Activated CD4-positive, alpha-beta T cell treated with anti-CD3 and anti-CD28 coated beads for 36 hours (primary cell): ENCODE measurements around the gene ANKH. TPM values are rescaled to one million over a fixed set of nuclear protein-coding genes. Genes with fewer than 3 reads are reported as not detected.

Source experiments
- ATAC-seq: fragments of 200-7000 bp; cut with Tn5 transposase; one replicate; pipeline ENCODE4 v1.10.0; 2021; ENCODE audit warnings: mild to moderate bottlenecking, moderate library complexity
- CTCF ChIA-PET: fragments of 350-600 bp; sonication (Branson Sonifier 250); formaldehyde crosslinking; loops from one replicate; lab custom pipeline; 2021; ENCODE audit warnings: antibody characterized with exemption; lab: Charles Lee
- POLR2A ChIA-PET: fragments of 350-600 bp; sonication (Branson Sonifier 250); formaldehyde crosslinking; loops from one replicate; lab custom pipeline; 2021; ENCODE audit warnings: antibody characterized with exemption, inconsistent platforms; lab: Charles Lee
- DNase-seq: peaks from one replicate; pipeline ENCODE4 v3.0.0-alpha.2; 2020
- H3K27ac Mint-ChIP-seq: one replicate; pipeline ENCODE4 v1.8.0; 2021; ENCODE audit warnings: mixed read lengths
- H3K27me3 Mint-ChIP-seq: one replicate; pipeline ENCODE4 v1.8.0; 2021; ENCODE audit warnings: mixed read lengths
- H3K36me3 Mint-ChIP-seq: one replicate; pipeline ENCODE4 v1.8.0; 2021; ENCODE audit warnings: low read depth, mixed read lengths
- H3K4me1 Mint-ChIP-seq: one replicate; pipeline ENCODE4 v1.8.0; 2021; ENCODE audit warnings: mixed read lengths
- H3K4me3 Mint-ChIP-seq: one replicate; pipeline ENCODE4 v1.8.0; 2021; ENCODE audit warnings: mild to moderate bottlenecking, moderate library complexity, mixed read lengths
- H3K9me3 Mint-ChIP-seq: one replicate; pipeline ENCODE4 v1.8.0; 2021; ENCODE audit warnings: low read depth, mixed read lengths
- intact Hi-C, 2 experiments: fragments of 100-400 bp; cut with DNase I in 1 of 2; cut with micrococcal nuclease in 1 of 2; formaldehyde crosslinking; loops; one replicate each; pipeline versions ENCODE4 v1.14.2 to v1.15.1; 2022 to 2024; cut with DNase I, micrococcal nuclease
- total RNA-seq, 2 experiments: library from RNA; stranded (reverse); gene quantifications; one replicate each; pipeline ENCODE4 v1.2.3, GENCODE V29; 2021

ANKH gene
- total RNA-seq, 2 experiments from 2014 or later: 72.8 to 76.4 TPM

DNA sequence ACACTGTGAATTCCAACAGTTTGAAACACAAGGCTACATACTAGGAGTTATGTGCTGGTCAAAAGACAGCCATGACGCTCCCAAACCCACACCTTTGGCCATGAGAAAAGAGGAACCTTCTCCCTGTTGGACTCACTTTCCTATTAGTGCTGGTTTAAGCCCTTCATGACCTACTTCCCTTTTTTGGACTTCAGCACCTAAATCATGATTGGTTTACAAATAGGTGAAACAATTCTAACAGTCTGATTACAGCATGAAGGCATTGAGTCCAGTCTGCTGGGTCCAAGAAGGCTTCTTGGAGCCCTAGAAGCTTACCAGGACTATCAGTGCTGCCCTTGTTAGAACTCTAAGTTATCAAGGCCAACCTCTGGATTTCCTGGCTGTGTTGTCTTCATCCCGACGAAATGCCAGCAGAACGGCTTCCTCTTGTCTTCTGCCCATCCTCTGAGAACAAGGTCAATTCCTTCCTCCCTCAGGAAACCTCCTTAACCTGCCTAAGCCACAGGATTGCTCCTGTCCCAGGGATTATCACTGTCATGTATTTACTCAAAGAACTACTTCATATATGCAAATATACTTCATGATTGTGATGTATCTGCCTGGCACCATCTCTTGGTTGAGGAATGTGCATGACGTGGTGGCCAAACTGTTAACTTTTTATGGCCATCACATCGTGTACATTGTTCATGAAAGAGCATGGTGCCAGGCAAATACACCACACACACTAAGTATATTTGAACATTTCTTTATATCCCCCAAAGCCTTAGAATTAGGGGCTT, 83.6 kb downstream of the ANKH start:
- no peak overlapping the region for H3K27ac Mint-ChIP-seq
- H3K27me3 Mint-ChIP-seq: no peaks in the 10 kb centered on the region
- no peaks in the 10 kb centered on the region for H3K9me3 Mint-ChIP-seq
- intact Hi-C loops: no loop called here
- no peak for ATAC-seq
- no peak for DNase-seq
- peaks cover 15% of the 10 kb centered on the region for H3K36me3 Mint-ChIP-seq
- H3K4me1 Mint-ChIP-seq: peaks cover 59% of the 10 kb centered on the region
- H3K4me3 Mint-ChIP-seq: no peak overlapping the region
- ChIA-PET CTCF (no interaction called here), POLR2A (no interaction called here)

DNA sequence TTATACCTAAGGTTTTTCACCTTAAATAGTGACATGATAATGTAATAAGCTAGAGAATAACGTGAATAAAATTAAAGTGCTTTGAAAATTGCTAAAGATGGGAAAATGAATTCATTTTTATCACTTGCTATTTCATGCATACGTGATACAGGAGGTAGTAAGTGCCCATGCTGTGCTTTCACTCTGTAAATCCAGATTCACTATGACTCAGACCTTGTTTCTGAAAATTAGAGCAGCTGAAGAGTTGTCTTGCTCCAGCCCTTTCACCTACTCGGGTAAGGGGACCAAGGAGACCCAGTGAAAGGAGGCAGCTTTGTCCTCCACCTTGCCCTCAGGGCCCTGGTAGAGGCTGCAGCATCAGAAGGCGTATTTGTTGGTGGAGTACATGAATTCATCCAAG, 87.9 kb downstream of the ANKH start:
- peaks cover 24% of the 10 kb centered on the region for H3K36me3 Mint-ChIP-seq
- CTCF ChIA-PET: interaction anchor here (0.6 to 1.0 kb wide), 2 partner anchors 33 to 220 kb away, joined by 3 to 4 read pairs; no protein-coding TSS in a partner anchor
- intact Hi-C loops: no loop called here
- H3K27me3 Mint-ChIP-seq: no peaks in the 10 kb centered on the region
- peak; percentile 90 for ATAC-seq
- POLR2A ChIA-PET: no interaction called here
- DNase-seq: no peak
- H3K4me1 Mint-ChIP-seq: peaks cover 54% of the 10 kb centered on the region
- no peaks in the 10 kb centered on the region for H3K9me3 Mint-ChIP-seq
- H3K27ac Mint-ChIP-seq: no peak overlapping the region
- no peak overlapping the region for H3K4me3 Mint-ChIP-seq

DNA sequence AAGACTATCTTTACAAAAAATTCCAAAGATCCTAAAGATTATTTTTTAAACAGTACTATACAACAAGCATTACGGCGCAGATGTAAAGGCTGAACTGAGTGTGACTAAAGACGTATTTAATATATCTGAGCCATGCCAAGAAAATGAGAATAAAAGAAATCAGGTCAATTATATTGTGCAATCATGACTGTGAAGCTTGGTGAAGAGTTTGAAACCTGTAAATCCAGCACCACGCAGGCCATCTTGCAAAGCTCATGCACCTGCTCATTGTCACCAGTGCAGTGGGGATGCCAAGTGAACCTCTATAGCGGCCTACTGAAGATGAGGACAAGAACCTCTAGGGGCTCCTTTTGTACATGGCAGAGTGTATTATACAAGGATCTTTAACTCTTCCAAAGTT, 89.0 kb downstream of the ANKH start:
- Mint-ChIP-seq H3K4me1 (peaks cover 55% of the 10 kb centered on the region), H3K36me3 (peaks cover 24% of the 10 kb centered on the region), H3K27me3 (no peaks in the 10 kb centered on the region), H3K9me3 (no peaks in the 10 kb centered on the region), H3K27ac (peak overlapping the region; percentile 45), H3K4me3 (no peak overlapping the region)
- intact Hi-C loops: no loop called here
- POLR2A ChIA-PET: no interaction called here
- DNase-seq (no peak), ATAC-seq (no peak)
- CTCF ChIA-PET: interaction anchor here (0.7 to 0.9 kb wide), 2 partner anchors 11 to 20 kb away, joined by 3 read pairs; no protein-coding TSS in a partner anchor

DNA sequence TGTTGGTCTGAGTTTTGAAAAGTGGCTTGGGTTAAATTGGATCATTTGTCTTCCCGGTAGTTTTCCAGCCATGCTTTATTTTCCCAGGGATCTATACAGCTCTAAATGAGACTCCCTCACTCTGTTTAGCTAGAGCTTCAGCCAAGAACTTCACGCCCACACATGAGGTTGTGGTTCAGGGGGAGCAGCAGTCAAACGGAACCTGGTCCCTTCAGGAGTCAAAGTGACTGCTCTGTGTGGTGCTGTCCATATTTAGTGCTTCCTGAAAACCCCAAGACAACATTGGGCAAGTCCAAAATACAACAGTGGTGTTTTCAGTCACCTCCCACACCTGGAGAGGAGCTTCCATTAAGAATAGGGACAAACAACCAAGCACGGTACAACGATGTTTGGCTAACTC, 90.5 kb downstream of the ANKH start:
- POLR2A ChIA-PET: no interaction called here
- peak overlapping the region; percentile 45 for H3K27ac Mint-ChIP-seq

DNA sequence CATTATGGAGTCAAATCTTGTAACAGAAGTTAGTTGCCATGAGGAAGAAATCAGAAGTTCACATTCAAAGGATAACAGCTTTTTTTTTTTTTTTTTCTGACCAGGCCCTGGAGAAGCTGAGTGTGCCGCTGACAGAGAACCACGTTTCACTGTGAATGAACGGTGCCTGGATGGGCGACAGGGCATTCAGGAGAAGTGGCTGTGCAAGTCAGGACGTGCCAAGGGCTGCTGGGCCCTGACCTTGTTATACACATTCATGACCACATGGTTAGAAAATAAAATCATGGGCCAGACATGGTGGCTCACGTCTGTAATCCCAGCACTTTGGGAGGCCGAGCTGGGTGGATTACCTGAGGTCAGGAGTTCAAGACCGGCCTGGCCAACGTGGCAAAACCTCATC, 91.6 kb downstream of the ANKH start:
- CTCF ChIA-PET: interaction anchor here (0.6 kb wide), 1 partner anchor 132 kb away, joined by 3 read pairs; no protein-coding TSS in a partner anchor
- ATAC-seq (no peak), DNase-seq (no peak)
- Mint-ChIP-seq H3K36me3 (peaks cover 20% of the 10 kb centered on the region), H3K27ac (no peak overlapping the region), H3K4me3 (no peak overlapping the region), H3K27me3 (no peaks in the 10 kb centered on the region), H3K9me3 (no peaks in the 10 kb centered on the region), H3K4me1 (peaks cover 49% of the 10 kb centered on the region)
- intact Hi-C loops: no loop called here
- POLR2A ChIA-PET: no interaction called here

More for the DNA sequence above, 90.5 kb downstream of the ANKH start:
- Mint-ChIP-seq H3K4me3 (no peak overlapping the region), H3K9me3 (no peaks in the 10 kb centered on the region), H3K27me3 (no peaks in the 10 kb centered on the region), H3K4me1 (peaks cover 52% of the 10 kb centered on the region), H3K36me3 (peaks cover 22% of the 10 kb centered on the region)
- CTCF ChIA-PET: interaction anchor here (0.6 to 1.2 kb wide), 3 partner anchors 24 to 183 kb away, joined by 3 to 4 read pairs (median 3); no protein-coding TSS in a partner anchor
- peak; percentile 57 for ATAC-seq
- peak; percentile 35 for DNase-seq
- intact Hi-C loops: no loop called here

DNA sequence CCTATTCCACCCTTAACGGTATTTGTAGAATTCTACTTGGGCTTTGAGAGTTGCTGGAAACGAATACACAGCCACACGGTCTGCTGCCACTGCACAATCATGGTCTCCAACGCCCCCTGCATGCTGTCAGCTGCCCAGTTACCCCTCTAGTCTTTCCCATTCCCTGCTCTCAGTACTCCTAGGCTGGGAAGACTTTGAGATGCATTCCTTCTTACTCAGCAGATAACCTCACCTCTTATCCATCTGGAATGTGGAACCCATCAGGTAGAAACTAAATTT, 92.8 kb downstream of the ANKH start:
- no peaks in the 10 kb centered on the region for H3K9me3 Mint-ChIP-seq
- H3K27ac Mint-ChIP-seq: no peak overlapping the region
- intact Hi-C loops: no loop called here
- CTCF ChIA-PET: interaction anchor here (0.7 kb wide), 1 partner anchor 22 kb away, joined by 3 read pairs; no protein-coding TSS in a partner anchor
- POLR2A ChIA-PET: no interaction called here
- DNase-seq: no peak
- H3K4me1 Mint-ChIP-seq: peaks cover 40% of the 10 kb centered on the region
- H3K4me3 Mint-ChIP-seq: no peak overlapping the region
- no peak for ATAC-seq
- no peaks in the 10 kb centered on the region for H3K27me3 Mint-ChIP-seq
- H3K36me3 Mint-ChIP-seq: peaks cover 20% of the 10 kb centered on the region

DNA sequence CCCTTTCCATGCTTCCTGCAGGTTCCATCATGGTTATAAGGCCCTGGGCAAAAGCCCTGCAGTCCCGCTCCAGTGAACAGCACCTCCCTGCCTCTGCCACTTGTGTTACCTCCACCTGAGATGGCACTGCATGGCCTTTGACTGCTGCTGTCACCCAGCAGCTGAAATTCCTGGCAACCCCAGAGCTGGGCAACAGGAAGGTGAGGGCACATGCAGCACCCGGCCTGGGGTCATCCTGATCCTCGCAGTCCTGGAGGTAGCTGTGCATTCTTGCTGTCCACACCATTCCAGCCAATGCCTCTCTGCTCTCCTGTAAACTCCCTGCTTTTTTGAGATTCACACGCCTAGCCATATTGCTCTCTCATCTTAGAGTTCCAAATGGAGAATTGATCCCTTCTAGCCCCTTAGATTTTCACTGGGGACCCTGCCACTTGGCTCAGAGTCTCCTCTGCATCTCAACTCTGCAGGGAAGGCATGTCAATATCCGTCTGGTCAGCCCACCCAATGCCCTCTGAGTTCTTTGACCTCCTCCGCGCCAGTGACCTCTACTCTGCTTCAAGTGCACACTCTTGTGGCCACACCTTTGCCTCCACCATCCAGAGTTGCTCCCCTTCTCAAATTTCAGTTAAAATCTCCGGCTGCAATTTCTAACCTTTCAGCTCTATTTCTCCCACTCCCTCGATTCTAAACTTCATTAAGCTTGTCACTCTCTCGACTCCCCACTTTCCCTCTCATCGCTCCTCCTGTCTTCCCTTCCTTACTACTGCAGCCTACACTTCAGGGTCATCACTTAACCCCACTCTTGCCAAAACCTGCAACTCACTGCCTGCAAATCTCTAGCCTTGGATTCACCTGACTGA, 93.4 kb downstream of the ANKH start:
- H3K4me1 Mint-ChIP-seq: peaks cover 35% of the 10 kb centered on the region
- ATAC-seq: no peak
- no peak for DNase-seq
- no peak overlapping the region for H3K27ac Mint-ChIP-seq
- H3K27me3 Mint-ChIP-seq: no peaks in the 10 kb centered on the region
- H3K36me3 Mint-ChIP-seq: peaks cover 20% of the 10 kb centered on the region
- intact Hi-C loops: no loop called here
- H3K4me3 Mint-ChIP-seq: no peak overlapping the region
- ChIA-PET POLR2A (no interaction called here), CTCF (interaction anchor here (0.7 kb wide), 1 partner anchor 22 kb away, joined by 3 read pairs; no protein-coding TSS in a partner anchor)
- no peaks in the 10 kb centered on the region for H3K9me3 Mint-ChIP-seq

DNA sequence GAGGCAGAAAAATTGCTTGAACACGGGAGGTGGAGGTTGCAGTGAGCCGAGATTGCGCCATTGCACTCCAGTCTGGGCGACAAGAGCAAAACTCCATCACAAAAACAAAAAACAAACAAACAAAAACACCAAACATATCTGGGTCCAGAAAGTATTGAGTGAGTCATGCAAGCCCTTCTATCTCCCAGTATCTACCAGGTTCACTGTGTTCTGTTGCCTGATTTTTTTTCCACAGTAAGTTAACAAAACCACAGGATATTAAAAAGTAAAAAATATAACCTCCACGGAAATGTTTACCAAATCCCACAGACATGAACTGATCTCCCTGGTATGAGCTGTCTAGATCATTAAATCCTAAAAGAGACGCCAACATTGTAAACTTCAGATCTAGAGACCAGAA, 94.4 kb downstream of the ANKH start:
- no peak overlapping the region for H3K4me3 Mint-ChIP-seq
- H3K27me3 Mint-ChIP-seq: no peaks in the 10 kb centered on the region
- no peak for DNase-seq
- ATAC-seq: no peak
- ChIA-PET CTCF (no interaction called here), POLR2A (no interaction called here)
- H3K27ac Mint-ChIP-seq: no peak overlapping the region
- no peaks in the 10 kb centered on the region for H3K9me3 Mint-ChIP-seq
- H3K36me3 Mint-ChIP-seq: peaks cover 17% of the 10 kb centered on the region
- intact Hi-C loops: no loop called here
- peaks cover 34% of the 10 kb centered on the region for H3K4me1 Mint-ChIP-seq

DNA sequence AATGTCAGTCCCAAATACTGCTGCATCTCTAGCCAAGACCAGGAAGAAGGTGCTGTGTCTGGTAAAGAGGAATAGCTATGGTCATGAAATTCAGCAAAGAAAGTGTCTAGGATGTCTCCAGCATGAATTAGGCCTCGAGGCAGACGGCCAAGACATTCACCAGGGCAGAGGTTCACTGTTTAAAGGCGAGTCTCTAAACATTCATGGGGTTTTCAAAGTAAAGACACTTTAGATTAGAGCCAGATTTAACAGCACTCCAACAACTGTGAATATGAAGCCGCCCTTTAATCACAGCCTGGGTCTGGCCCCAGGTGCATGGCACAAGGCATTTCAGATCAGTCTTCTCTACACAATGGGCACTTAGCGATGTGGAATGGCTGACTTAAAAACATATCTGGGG, 95.0 kb downstream of the ANKH start:
- Mint-ChIP-seq H3K9me3 (no peaks in the 10 kb centered on the region), H3K27me3 (no peaks in the 10 kb centered on the region), H3K4me1 (peaks cover 28% of the 10 kb centered on the region), H3K36me3 (peaks cover 16% of the 10 kb centered on the region), H3K4me3 (no peak overlapping the region), H3K27ac (no peak overlapping the region)
- DNase-seq: no peak
- no peak for ATAC-seq
- intact Hi-C loops: no loop called here
- CTCF ChIA-PET: no interaction called here
- POLR2A ChIA-PET: no interaction called here

DNA sequence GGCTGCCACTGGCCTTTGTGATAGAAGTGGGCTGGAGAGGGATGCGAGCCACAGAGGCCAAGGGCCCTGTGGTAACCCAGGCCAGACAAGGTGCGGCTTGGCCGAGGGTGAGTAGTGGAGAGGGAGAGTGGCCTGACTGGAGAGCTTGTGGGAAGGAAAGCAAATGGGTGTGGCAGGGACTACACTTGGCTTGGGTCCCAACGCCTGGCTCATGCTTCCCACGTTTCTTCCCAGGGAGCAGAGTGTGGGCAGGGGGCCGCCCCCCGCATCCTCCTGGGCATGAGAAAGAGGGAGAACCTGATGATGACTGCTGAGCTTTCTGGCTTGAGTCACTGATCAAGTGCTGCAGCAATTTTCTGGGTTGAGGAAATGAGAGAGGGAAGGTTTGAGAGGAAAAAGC, 95.7 kb downstream of the ANKH start:
- Mint-ChIP-seq H3K4me3 (no peak overlapping the region), H3K27me3 (no peaks in the 10 kb centered on the region), H3K27ac (no peak overlapping the region), H3K36me3 (peaks cover 11% of the 10 kb centered on the region), H3K4me1 (peaks cover 23% of the 10 kb centered on the region), H3K9me3 (no peaks in the 10 kb centered on the region)
- CTCF ChIA-PET: no interaction called here
- POLR2A ChIA-PET: no interaction called here
- intact Hi-C loops: no loop called here
- DNase-seq: no peak
- ATAC-seq: no peak

DNA sequence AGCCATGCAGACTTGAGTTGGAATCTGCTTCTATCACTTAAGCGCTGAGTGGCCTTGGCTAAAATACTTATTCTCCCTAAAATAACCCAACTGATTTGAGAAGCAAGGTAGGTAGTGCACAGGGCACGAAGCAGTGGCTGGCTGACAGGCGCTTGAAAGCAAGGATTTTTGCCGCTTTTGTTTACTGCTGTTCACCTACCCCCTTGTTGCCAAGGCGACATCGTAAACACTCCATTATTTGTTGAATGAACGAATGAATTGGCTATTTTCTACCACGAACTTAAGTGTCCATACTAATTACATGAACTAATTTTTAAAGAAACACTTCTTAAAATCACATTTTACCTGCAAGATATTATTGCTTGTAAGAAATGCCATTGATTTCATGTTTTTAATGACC, 98.0 kb downstream of the ANKH start:
- Mint-ChIP-seq H3K27me3 (no peaks in the 10 kb centered on the region), H3K27ac (no peak overlapping the region), H3K4me1 (peaks cover 17% of the 10 kb centered on the region), H3K9me3 (no peaks in the 10 kb centered on the region), H3K4me3 (no peak overlapping the region), H3K36me3 (peaks cover under 1% of the 10 kb centered on the region)
- DNase-seq: no peak
- ChIA-PET CTCF (interaction anchor here (1.0 kb wide), 1 partner anchor 24 kb away, joined by 3 read pairs; no protein-coding TSS in a partner anchor), POLR2A (no interaction called here)
- ATAC-seq: no peak
- intact Hi-C loops: no loop called here
